Measurements from ENCODE around the gene RCAN1. TPM values are rescaled to one million over a fixed set of nuclear protein-coding genes. Genes with fewer than 3 reads are reported as not detected.
A peak's percentile ranks its signal among the peaks of the same experiment; 100 is the strongest.

RCAN1 gene
- total RNA-seq, 2 experiments from 2014 or later, result 7.8 to 8.1 TPM

DNA sequence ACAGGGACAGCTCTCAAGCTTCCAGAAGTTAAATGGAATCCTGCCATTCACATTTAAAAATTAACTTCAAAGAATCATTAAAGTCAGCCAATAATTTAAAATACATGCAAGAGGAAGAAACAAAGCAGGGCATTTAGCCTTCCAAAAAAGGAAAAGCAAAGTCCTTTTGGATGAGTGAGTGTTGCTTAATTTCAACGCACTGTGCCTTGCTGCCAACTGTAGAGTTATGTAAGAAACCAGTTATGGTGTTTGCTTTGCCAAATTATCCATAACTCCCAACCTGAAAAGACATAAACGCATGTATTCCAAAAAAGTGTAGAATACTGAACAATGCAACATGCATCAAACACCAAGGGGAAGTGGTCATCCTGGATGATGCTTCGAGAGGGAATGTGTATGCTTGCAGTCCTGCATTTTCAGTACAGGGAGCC, 86.8 kb downstream of the RCAN1 start:
- H3K9me3 Mint-ChIP-seq (ENCODE audit: insufficient read depth), result no peaks in the 10 kb centered on the region
- ATAC-seq (no peak), DNase-seq (no peak)
- POLR2A ChIA-PET, result no interaction called here
- peaks cover 7% of the 10 kb centered on the region for H3K4me1 Mint-ChIP-seq (ENCODE audit: low read depth)
- no peak overlapping the region for H3K4me3 Mint-ChIP-seq
- H3K36me3 Mint-ChIP-seq (ENCODE audit: low read depth), result no peaks in the 10 kb centered on the region
- CTCF ChIA-PET, result no interaction called here
- H3K27me3 Mint-ChIP-seq (ENCODE audit: low read depth), result no peaks in the 10 kb centered on the region
- no peak overlapping the region for H3K27ac Mint-ChIP-seq

DNA sequence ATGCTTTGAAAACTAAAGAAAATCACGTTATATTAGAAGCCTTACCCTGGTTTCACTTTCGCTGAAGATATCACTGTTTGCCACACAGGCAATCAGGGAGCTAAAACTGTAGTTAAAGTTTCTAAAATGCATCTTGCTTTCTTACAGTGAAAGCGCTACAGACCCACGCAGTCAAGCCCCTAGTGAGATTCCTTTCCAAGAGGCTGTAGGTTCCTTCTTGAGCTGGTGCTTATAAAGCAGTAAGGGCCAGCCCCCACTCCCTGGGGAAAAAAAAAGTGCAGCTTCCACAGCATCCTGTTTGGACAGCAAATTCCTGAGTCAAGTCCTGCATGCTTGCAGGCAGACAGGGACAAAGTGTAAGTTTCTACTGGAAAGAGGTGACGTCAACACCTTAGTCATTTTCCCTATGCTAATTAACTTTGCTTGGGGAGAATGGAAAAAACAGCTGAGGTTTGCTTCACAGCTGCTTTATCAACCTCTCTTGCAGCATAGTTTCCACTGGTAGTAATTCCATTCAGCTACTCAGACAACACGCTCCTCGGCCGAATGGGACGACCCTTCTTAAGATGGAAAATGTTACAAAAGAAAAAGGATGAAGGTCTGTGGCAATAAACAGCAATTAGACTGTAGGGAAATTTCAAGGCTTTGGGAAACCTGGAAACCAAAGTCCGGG, 88.2 kb downstream of the RCAN1 start:
- ATAC-seq, result peak; percentile 60
- Mint-ChIP-seq H3K9me3 (ENCODE audit: insufficient read depth) (no peaks in the 10 kb centered on the region), H3K4me3 (peak overlapping the region; percentile 53), H3K4me1 (ENCODE audit: low read depth) (peaks cover 7% of the 10 kb centered on the region), H3K36me3 (ENCODE audit: low read depth) (no peaks in the 10 kb centered on the region), H3K27me3 (ENCODE audit: low read depth) (no peaks in the 10 kb centered on the region), H3K27ac (no peak overlapping the region)
- POLR2A ChIA-PET, result no interaction called here
- DNase-seq, result no peak
- CTCF ChIA-PET, result interaction anchor here (1.1 to 2.3 kb wide), 6 partner anchors 9 to 105 kb away, joined by 3 to 17 read pairs (median 5); no protein-coding TSS in a partner anchor

DNA sequence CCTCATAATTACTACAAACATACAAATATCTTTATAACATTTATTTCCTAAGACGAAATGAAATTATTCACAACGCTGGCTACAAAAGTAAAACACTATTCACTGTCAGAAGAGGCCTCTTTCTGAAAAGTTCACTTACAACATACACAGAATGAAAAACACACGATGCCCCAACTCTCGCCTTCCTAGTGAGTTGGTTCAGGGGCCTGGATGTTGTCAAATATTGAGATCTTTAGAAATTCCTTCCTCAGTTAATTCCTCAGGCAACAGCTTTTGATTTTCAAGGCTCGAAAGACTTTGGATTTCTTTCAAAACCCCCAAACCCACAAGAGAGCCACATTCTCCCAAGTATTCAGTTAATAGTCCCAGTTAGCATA, 88.7 kb downstream of the RCAN1 start:
- H3K36me3 Mint-ChIP-seq (ENCODE audit: low read depth), result no peaks in the 10 kb centered on the region
- CTCF ChIA-PET, result interaction anchor here (1.1 to 2.3 kb wide), 6 partner anchors 9 to 105 kb away, joined by 3 to 17 read pairs (median 5); no protein-coding TSS in a partner anchor
- H3K4me3 Mint-ChIP-seq, result peak overlapping the region; percentile 53
- DNase-seq, result no peak
- H3K9me3 Mint-ChIP-seq (ENCODE audit: insufficient read depth), result no peaks in the 10 kb centered on the region
- POLR2A ChIA-PET, result no interaction called here
- H3K27me3 Mint-ChIP-seq (ENCODE audit: low read depth), result no peaks in the 10 kb centered on the region
- no peak overlapping the region for H3K27ac Mint-ChIP-seq
- peaks cover 7% of the 10 kb centered on the region for H3K4me1 Mint-ChIP-seq (ENCODE audit: low read depth)
- ATAC-seq, result no peak

DNA sequence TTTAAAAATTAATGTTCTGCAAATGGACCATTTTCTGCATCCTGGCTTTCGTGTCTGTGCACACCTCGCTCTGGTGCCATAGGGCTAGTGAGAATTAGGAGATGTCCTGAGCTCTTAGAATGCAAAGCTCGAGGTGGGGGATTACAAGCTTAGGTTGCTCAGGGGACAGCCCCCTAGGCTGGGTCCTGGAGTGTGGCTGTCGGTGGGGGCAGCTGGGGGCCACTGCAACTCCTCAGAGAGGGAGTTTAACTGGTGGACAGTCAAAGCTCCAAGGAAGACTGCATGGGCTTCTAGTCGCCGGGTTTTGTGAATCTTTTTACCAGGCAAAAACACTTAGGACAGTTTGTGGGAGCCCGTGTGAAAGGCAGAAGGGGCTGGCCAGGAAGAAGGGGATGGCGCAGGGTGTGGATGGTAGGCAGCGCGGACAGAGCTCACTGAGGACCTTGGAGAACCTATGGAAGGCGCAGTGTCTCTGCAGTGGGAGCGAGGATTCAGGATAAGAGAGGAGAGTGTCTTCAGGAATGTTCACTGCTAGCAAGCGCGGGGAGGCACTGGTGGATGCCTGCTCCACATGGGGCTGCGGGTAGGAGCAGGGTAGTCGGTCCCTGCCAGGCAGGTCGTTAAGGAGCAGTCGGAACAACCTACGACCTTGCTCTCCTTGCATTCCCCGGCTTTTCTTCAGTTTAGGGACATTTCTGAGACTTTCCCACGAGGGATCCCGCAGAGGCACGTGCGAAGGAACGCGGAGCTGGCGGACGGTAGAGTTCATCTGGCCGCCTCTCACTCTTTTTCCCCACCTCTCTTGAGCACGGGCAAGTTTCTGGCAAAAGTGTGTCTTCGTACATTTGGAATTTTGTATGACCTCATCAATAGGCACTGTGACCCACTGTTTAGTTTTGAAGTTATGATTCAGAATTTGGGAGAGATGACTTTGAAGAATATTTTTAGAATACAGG, 90.0 kb downstream of the RCAN1 start:
- DNase-seq, result no peak
- POLR2A ChIA-PET, result interaction anchor here (0.7 kb wide), 1 partner anchor 221 kb away, joined by 3 read pairs; no protein-coding TSS in a partner anchor
- CTCF ChIA-PET, result interaction anchor here (1.3 to 2.3 kb wide), 3 partner anchors 7 to 19 kb away, joined by 5 to 17 read pairs (median 5); no protein-coding TSS in a partner anchor
- no peaks in the 10 kb centered on the region for H3K9me3 Mint-ChIP-seq (ENCODE audit: insufficient read depth)
- H3K27ac Mint-ChIP-seq, result no peak overlapping the region
- no peaks in the 10 kb centered on the region for H3K27me3 Mint-ChIP-seq (ENCODE audit: low read depth)
- no peak for ATAC-seq
- no peak overlapping the region for H3K4me3 Mint-ChIP-seq
- peaks cover 7% of the 10 kb centered on the region for H3K4me1 Mint-ChIP-seq (ENCODE audit: low read depth)
- no peaks in the 10 kb centered on the region for H3K36me3 Mint-ChIP-seq (ENCODE audit: low read depth)

DNA sequence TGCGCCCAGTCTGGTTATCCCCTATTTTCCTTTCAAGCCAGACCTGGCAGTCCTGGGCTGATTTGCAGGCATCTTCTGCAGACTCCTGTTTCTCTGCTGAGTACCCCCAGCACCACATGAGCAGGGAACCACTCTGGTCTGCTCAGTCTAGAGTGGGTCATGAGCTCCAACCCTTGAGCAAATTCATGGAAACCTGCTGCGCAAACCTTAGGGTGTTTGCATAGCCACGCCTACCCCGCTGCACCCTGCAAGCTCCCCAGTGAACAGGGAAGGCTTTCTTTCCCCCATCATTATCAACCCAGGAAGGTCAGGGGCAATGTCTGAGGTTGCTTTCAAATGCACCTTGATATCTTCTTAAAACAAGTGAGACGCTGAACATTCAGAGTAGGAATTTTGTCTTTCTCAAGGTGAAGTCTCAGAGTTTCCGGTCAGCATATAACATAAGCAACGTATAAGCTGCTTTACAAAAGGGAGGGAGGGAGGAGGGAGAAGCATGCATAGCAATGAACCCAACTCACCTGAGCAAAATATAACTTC, 91.8 kb downstream of the RCAN1 start:
- Mint-ChIP-seq H3K36me3 (ENCODE audit: low read depth) (no peaks in the 10 kb centered on the region), H3K27ac (no peak overlapping the region), H3K4me3 (no peak overlapping the region), H3K4me1 (ENCODE audit: low read depth) (peaks cover 8% of the 10 kb centered on the region), H3K27me3 (ENCODE audit: low read depth) (no peaks in the 10 kb centered on the region), H3K9me3 (ENCODE audit: insufficient read depth) (no peaks in the 10 kb centered on the region)
- ChIA-PET POLR2A (no interaction called here), CTCF (interaction anchor here (0.7 to 1.2 kb wide), 2 partner anchors 19 to 175 kb away, joined by 3 read pairs; no protein-coding TSS in a partner anchor)
- no peak for DNase-seq
- no peak for ATAC-seq

DNA sequence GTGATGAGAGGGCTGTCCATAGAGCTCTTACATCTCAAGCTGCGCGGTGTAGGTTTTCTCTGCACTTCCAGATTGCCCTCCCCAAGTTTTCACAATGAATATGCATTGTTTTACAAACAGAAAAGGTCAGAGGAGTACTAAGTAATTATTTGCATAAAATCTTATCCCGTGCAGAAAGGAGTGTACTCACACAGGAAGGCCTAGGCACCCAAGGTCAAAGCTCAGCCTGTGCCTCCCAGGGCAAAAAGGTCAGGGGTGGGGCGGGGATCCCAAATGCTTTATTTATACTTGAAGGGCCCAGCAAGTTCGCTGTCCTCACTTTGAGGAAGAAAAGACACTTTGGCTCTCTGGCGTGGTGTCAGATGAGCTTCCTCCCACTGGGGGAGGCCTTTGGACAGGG, 92.6 kb downstream of the RCAN1 start:
- H3K36me3 Mint-ChIP-seq (ENCODE audit: low read depth), result no peaks in the 10 kb centered on the region
- ChIA-PET CTCF (interaction anchor here (0.9 kb wide), 1 partner anchor 16 kb away, joined by 3 read pairs; no protein-coding TSS in a partner anchor), POLR2A (interaction anchor here (0.6 kb wide), 1 partner anchor 577 kb away, joined by 3 read pairs; no protein-coding TSS in a partner anchor)
- ATAC-seq (no peak), DNase-seq (no peak)
- no peaks in the 10 kb centered on the region for H3K27me3 Mint-ChIP-seq (ENCODE audit: low read depth)
- H3K4me3 Mint-ChIP-seq, result no peak overlapping the region
- no peaks in the 10 kb centered on the region for H3K9me3 Mint-ChIP-seq (ENCODE audit: insufficient read depth)
- H3K27ac Mint-ChIP-seq, result no peak overlapping the region
- H3K4me1 Mint-ChIP-seq (ENCODE audit: low read depth), result peaks cover 16% of the 10 kb centered on the region

DNA sequence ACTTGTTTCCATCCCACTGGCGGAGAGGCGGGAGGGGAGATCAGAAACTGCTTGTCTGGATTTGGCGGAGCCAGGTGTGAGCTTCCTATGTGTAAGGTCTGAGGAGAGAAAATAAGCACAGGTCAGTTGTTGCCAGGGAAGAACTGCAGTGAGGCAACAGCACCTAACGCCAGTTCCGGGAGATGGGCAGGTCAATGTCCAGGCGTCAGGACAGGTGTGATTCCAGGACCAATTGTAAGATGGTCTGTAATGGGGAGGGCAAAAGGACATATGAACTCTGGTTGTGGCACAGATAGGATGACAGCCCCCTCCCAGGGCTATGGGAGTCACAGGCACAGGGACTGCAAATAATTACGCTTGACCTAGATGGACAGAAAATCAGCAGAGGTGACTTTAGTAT, 93.4 kb downstream of the RCAN1 start:
- H3K4me3 Mint-ChIP-seq, result no peak overlapping the region
- no peaks in the 10 kb centered on the region for H3K9me3 Mint-ChIP-seq (ENCODE audit: insufficient read depth)
- H3K27me3 Mint-ChIP-seq (ENCODE audit: low read depth), result no peaks in the 10 kb centered on the region
- POLR2A ChIA-PET, result no interaction called here
- peaks cover 18% of the 10 kb centered on the region for H3K4me1 Mint-ChIP-seq (ENCODE audit: low read depth)
- DNase-seq, result no peak
- CTCF ChIA-PET, result interaction anchor here (0.9 kb wide), 1 partner anchor 17 kb away, joined by 3 read pairs; no protein-coding TSS in a partner anchor
- ATAC-seq, result no peak
- no peaks in the 10 kb centered on the region for H3K36me3 Mint-ChIP-seq (ENCODE audit: low read depth)
- H3K27ac Mint-ChIP-seq, result no peak overlapping the region

DNA sequence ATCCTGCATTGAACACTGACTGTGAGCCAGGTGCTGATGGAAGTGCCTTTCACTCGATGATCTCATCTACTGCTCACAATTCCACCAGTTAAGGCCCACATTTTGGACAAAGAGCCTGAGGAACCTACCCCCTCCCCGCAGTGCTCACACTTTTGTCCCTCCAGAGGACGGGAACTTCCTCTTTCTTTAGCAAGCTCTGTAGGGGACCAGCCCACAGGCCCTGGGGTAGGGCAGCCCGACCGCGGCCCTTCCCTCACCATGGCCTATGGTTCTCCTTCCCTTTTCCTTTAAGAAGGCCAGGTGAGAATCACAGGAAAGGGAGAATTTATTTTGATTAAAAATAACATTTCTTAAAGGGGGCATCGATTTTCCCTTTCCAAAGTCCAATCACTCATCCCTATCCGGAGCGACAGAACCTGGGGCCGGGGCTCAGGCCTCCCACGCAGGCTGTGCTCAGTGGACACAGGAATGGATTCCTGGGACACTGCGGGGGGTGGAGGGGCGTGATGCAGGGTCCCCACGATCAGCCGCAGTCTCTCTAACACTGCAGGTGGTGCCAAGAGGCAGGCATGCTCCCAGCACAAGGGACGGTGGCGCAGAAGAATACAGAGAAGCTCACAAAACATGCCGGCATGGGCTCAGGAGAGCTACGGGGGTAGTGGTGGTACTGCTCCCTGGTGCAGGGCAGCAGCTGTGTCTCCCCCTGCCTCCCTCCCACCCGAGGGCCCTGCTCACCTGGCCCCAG, 94.0 kb downstream of the RCAN1 start:
- no peak overlapping the region for H3K27ac Mint-ChIP-seq
- H3K4me1 Mint-ChIP-seq (ENCODE audit: low read depth), result peaks cover 14% of the 10 kb centered on the region
- ChIA-PET CTCF (no interaction called here), POLR2A (no interaction called here)
- H3K36me3 Mint-ChIP-seq (ENCODE audit: low read depth), result no peaks in the 10 kb centered on the region
- no peak overlapping the region for H3K4me3 Mint-ChIP-seq
- DNase-seq, result no peak
- no peaks in the 10 kb centered on the region for H3K27me3 Mint-ChIP-seq (ENCODE audit: low read depth)
- H3K9me3 Mint-ChIP-seq (ENCODE audit: insufficient read depth), result no peaks in the 10 kb centered on the region
- ATAC-seq, result no peak

DNA sequence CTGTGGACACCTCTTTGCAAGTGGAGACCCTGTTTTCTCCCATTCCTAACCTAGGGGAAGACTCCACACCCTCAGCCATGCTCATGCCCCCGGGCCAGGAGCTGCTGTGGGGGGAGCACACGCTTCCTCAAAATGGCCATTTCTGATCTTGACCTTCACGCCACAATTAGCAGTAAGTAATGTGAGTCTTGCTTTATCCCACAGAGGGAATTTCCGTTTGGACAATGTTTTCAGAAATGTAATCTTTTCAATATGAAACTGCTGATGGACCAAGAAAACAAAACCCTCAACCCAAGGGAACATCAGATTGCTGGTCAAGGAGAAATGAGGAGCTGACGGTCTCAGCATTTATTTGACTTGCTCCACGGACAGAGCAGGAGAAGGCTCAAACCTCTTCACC, 94.6 kb downstream of the RCAN1 start:
- Mint-ChIP-seq H3K9me3 (ENCODE audit: insufficient read depth) (no peaks in the 10 kb centered on the region), H3K36me3 (ENCODE audit: low read depth) (no peaks in the 10 kb centered on the region), H3K4me1 (ENCODE audit: low read depth) (peaks cover 14% of the 10 kb centered on the region), H3K27me3 (ENCODE audit: low read depth) (no peaks in the 10 kb centered on the region), H3K27ac (no peak overlapping the region), H3K4me3 (no peak overlapping the region)
- no peak for DNase-seq
- ChIA-PET POLR2A (no interaction called here), CTCF (interaction anchor here (1.9 kb wide), 1 partner anchor 63 kb away, joined by 4 read pairs; no protein-coding TSS in a partner anchor)
- no peak for ATAC-seq

DNA sequence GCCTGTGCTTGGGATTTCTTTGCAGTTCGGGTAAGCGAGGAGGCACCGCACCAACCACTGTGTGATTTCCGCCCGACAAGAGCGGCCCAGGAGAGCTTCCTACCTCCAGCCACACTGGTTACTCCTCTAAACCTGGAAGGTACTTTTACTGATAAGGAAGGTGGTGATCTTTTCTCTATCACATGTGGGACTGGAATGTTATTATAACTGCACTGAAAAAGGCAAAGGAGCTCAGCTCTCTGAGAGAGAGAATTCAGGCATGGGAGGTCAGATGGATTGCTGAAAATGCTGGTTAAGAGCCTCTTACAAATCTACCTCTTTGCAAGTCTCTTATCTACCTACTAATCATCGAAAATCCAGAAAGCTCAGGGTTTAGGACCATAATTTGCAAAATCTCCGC, 95.2 kb downstream of the RCAN1 start:
- H3K9me3 Mint-ChIP-seq (ENCODE audit: insufficient read depth), result no peaks in the 10 kb centered on the region
- no peaks in the 10 kb centered on the region for H3K27me3 Mint-ChIP-seq (ENCODE audit: low read depth)
- no peak for DNase-seq
- H3K36me3 Mint-ChIP-seq (ENCODE audit: low read depth), result no peaks in the 10 kb centered on the region
- POLR2A ChIA-PET, result no interaction called here
- CTCF ChIA-PET, result interaction anchor here (0.9 to 1.9 kb wide), 2 partner anchors 63 to 83 kb away, joined by 3 to 4 read pairs; no protein-coding TSS in a partner anchor
- no peak overlapping the region for H3K27ac Mint-ChIP-seq
- no peak overlapping the region for H3K4me3 Mint-ChIP-seq
- no peak for ATAC-seq
- H3K4me1 Mint-ChIP-seq (ENCODE audit: low read depth), result peaks cover 14% of the 10 kb centered on the region

DNA sequence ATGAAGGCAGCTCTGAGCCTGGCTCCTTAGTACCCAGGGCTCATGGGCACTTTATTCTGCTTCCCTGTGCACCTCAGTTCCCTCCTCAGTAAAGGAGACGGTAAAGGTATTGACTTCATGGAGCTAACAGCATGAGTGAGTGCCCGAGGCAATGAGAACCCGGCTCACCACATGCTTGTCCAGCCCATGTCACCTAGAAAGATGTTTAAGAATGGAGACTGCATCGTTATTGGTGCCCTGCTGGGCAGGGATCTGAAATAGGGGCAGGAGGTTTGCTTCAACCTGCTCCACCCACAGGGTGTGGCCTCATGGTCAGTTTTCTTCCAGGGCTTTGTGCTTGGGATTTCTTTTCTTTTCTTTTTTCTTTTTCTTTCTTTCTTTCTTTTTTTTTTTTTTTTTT, 95.9 kb downstream of the RCAN1 start:
- peaks cover 14% of the 10 kb centered on the region for H3K4me1 Mint-ChIP-seq (ENCODE audit: low read depth)
- no peak overlapping the region for H3K27ac Mint-ChIP-seq
- no peaks in the 10 kb centered on the region for H3K9me3 Mint-ChIP-seq (ENCODE audit: insufficient read depth)
- DNase-seq (no peak), ATAC-seq (no peak)
- POLR2A ChIA-PET, result no interaction called here
- no peaks in the 10 kb centered on the region for H3K36me3 Mint-ChIP-seq (ENCODE audit: low read depth)
- no peak overlapping the region for H3K4me3 Mint-ChIP-seq
- CTCF ChIA-PET, result interaction anchor here (0.9 to 2.3 kb wide), 3 partner anchors 11 to 84 kb away, joined by 3 to 6 read pairs (median 4); no protein-coding TSS in a partner anchor
- H3K27me3 Mint-ChIP-seq (ENCODE audit: low read depth), result no peaks in the 10 kb centered on the region
